ENCODE results near the gene SETD4. TPM values are rescaled to one million over a fixed set of nuclear protein-coding genes. Genes with fewer than 3 reads are reported as not detected.

SETD4 gene
- total and polyA plus RNA-seq, 2 of the 4 experiments (the other 2 are of a cell fraction) = 9.5 to 11.4 TPM

DNA sequence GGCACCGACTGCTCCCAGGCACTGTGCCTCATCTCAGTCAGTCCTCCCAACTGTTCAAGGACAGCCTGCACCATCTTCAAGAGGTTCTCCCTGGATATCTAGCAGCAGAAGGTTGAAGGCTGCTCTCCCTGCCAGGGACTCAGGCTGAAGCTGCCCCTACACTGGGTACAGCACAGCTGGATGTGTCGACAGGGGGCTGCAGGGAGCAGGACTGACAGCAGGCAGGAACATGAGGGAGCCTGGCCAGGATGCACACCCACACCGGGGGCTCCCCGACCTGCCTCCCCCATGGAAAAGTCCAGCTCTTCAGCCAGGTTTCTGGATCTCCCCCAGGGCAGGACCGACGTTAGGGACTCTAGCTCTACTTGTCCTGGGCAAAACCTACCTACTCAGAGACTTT is 20.5 kb downstream of the SETD4 start:
- Histone ChIP-seq H3K79me1 (ENCODE audit: low read depth in 1 of 2, low read length in 2 of 2) (peaks cover 3 to 10% of the 10 kb centered on the region in 2 experiments; a peak in 2 of 4 replicates), H2AFZ (replicated peaks; ENCODE audit: low read length, poor library complexity) (no peak overlapping the region), H3K27ac (ENCODE audit: insufficient read depth, low read length) (no peak overlapping the region), H3K9me3 (ENCODE audit: control insufficient read depth, insufficient read depth, low read length) (no peaks in the 10 kb centered on the region), H3K4me2 (ENCODE audit: low read depth, low read length) (no peak overlapping the region), H3K9ac (ENCODE audit: low read depth, low read length) (no peak overlapping the region), H3K4ac (ENCODE audit: low read depth, low read length) (no peak overlapping the region), H4K5ac (ENCODE audit: low read depth, low read length) (no peak overlapping the region), H2BK5ac (ENCODE audit: low read depth, low read length, poor library complexity, severe bottlenecking) (no peak overlapping the region), H2BK120ac (ENCODE audit: low read depth, low read length) (no peak overlapping the region), H3K18ac (ENCODE audit: low read depth, low read length) (no peak overlapping the region), H3K56ac (ENCODE audit: extremely low read depth, insufficient read depth, low read length) (no peak overlapping the region), H4K20me1 (ENCODE audit: insufficient read depth, low read length) (no peaks in the 10 kb centered on the region), H2AK5ac (ENCODE audit: low read depth, low read length) (no peak overlapping the region), H3K36me3 (ENCODE audit: control insufficient read depth, insufficient read depth, low read length) (peaks cover 43% of the 10 kb centered on the region), H3K27me3 (ENCODE audit: control insufficient read depth, insufficient read depth, low read length) (no peaks in the 10 kb centered on the region), H2AK9ac (replicated peaks; ENCODE audit: low read depth, low read length, poor library complexity) (no peak overlapping the region), H3K4me3 (ENCODE audit: insufficient read depth, low read depth, low read length) (no peak overlapping the region), H3K9me1 (ENCODE audit: insufficient read depth, low read length) (0 out of 2 replicates have a peak, but pooled peaks cover 4% of the 10 kb centered on the region), H3K4me1 (ENCODE audit: control insufficient read depth, insufficient read depth, low read length) (no peaks in the 10 kb centered on the region), H2BK15ac (ENCODE audit: low read depth, low read length) (no peak overlapping the region), H3K14ac (replicated peaks; ENCODE audit: low read depth, low read length) (no peak overlapping the region), H4K8ac (ENCODE audit: low read depth in 2 of 2, low read length in 2 of 2) (no peak overlapping the region), H4K91ac (ENCODE audit: insufficient read depth, low read depth, low read length) (no peak overlapping the region), H2BK20ac (ENCODE audit: low read depth, low read length) (no peak overlapping the region), H3K23ac (ENCODE audit: low read depth, low read length) (no peak overlapping the region)
- in situ Hi-C loops (cut with MboI; ENCODE audit: low sequenced_read_pairs) (no loop called here), intact Hi-C loops (cut with micrococcal nuclease) (no loop called here), dilution Hi-C loops (cut with HindIII; ENCODE audit: low sequenced_read_pairs, unreplicated experiment) (no loop called here)
- TF ChIP-seq NFE2L2 (IDR thresholded peaks at IDR 0.05; ENCODE audit: low read depth, low read length) (no peak), MAZ (IDR thresholded peaks at IDR 0.05; ENCODE audit: borderline replicate concordance, low read depth, low read length) (no peak), BHLHE40 (IDR thresholded peaks at IDR 0.05; ENCODE audit: low read depth, low read length) (no peak), POLR2A (IDR thresholded peaks at IDR 0.05; ENCODE audit: low read depth, low read length) (no peak), FOS (IDR thresholded peaks at IDR 0.05; ENCODE audit: low read depth, low read length) (no peak), RAD21 (IDR thresholded peaks at IDR 0.05; ENCODE audit: low read length) (no peak), RCOR1 (IDR thresholded peaks at IDR 0.05; ENCODE audit: insufficient replicate concordance, low read length) (no peak), SMC3 (IDR thresholded peaks at IDR 0.05; ENCODE audit: low read depth, low read length) (no peak), CHD1 (IDR thresholded peaks at IDR 0.05; ENCODE audit: low read depth, low read length) (no peak), MXI1 (IDR thresholded peaks at IDR 0.05; ENCODE audit: borderline replicate concordance, low read depth, low read length) (no peak), RFX5 (IDR thresholded peaks at IDR 0.05; ENCODE audit: low read depth, low read length) (no peak), CEBPB (IDR thresholded peaks at IDR 0.05; ENCODE audit: low read depth, low read length) (no peak), MAFK (IDR thresholded peaks at IDR 0.05; ENCODE audit: low read depth, low read length) (no peak)
- TF ChIP-seq, protein P1, sequence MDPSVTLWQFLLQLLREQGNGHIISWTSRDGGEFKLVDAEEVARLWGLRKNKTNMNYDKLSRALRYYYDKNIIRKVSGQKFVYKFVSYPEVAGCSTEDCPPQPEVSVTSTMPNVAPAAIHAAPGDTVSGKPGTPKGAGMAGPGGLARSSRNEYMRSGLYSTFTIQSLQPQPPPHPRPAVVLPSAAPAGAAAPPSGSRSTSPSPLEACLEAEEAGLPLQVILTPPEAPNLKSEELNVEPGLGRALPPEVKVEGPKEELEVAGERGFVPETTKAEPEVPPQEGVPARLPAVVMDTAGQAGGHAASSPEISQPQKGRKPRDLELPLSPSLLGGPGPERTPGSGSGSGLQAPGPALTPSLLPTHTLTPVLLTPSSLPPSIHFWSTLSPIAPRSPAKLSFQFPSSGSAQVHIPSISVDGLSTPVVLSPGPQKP (IDR thresholded peaks at IDR 0.05; ENCODE audit: borderline replicate concordance, low read depth, low read length) = no peak
- TF ChIP-seq, protein P2, sequence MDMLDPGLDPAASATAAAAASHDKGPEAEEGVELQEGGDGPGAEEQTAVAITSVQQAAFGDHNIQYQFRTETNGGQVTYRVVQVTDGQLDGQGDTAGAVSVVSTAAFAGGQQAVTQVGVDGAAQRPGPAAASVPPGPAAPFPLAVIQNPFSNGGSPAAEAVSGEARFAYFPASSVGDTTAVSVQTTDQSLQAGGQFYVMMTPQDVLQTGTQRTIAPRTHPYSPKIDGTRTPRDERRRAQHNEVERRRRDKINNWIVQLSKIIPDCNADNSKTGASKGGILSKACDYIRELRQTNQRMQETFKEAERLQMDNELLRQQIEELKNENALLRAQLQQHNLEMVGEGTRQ (IDR thresholded peaks at IDR 0.05; ENCODE audit: low read depth, low read length) = no peak
- TF ChIP-seq, protein P3, sequence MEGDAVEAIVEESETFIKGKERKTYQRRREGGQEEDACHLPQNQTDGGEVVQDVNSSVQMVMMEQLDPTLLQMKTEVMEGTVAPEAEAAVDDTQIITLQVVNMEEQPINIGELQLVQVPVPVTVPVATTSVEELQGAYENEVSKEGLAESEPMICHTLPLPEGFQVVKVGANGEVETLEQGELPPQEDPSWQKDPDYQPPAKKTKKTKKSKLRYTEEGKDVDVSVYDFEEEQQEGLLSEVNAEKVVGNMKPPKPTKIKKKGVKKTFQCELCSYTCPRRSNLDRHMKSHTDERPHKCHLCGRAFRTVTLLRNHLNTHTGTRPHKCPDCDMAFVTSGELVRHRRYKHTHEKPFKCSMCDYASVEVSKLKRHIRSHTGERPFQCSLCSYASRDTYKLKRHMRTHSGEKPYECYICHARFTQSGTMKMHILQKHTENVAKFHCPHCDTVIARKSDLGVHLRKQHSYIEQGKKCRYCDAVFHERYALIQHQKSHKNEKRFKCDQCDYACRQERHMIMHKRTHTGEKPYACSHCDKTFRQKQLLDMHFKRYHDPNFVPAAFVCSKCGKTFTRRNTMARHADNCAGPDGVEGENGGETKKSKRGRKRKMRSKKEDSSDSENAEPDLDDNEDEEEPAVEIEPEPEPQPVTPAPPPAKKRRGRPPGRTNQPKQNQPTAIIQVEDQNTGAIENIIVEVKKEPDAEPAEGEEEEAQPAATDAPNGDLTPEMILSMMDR (conservative IDR thresholded peaks at IDR 0.05; ENCODE audit: low read depth, low read length) = no peak
- DNase-seq (no peak), ATAC-seq (ENCODE audit: low read depth) (0 out of 2 replicates have a peak, but pooled peaks have one; percentile 11)
- 100% methylated on average over 2 of the region's 6 CpGs; no CpG with 5 or more reads in 1 of the 2 experiments for WGBS, 2 experiments (ENCODE audit: extremely low coverage in 2 of 2, insufficient read length in 1 of 2)
- CTCF ChIA-PET = no interaction called here
- POLR2A ChIA-PET (ENCODE audit: unreplicated experiment) = no interaction called here
- BruUV-seq (replicated peaks) = no TSS peak

All from IMR-90 (cell line).